GM23338 (cell line): Measurements from ENCODE around the gene CTNS. TPM values are rescaled to one million over a fixed set of nuclear protein-coding genes. Genes with fewer than 3 reads are reported as not detected.

Source experiments
- ATAC-seq: fragments of 200-7000 bp; cut with Tn5 transposase; 3 replicates; pipeline ENCODE4 v1.9.1; 2020
- DNase-seq: peaks from one replicate; pipeline ENCODE4 v3.0.0-alpha.2; 2015; ENCODE audit warnings: low spot score
- H2AFZ ChIP-seq: fragments of 200-600 bp; sonication (generic); 2 replicates; pipeline ENCODE4 v1.8.0; 2016; ENCODE audit warnings: antibody characterized with exemption, mild to moderate bottlenecking, moderate library complexity
- H3F3A ChIP-seq: fragments of 200-600 bp; sonication (generic); replicated peaks from 2 replicates; pipeline ENCODE4 v1.8.0; 2017; ENCODE audit warnings: antibody characterized with exemption, mixed run types, low read depth
- H3K27ac ChIP-seq: fragments of 200-600 bp; sonication (generic); 2 replicates; pipeline ENCODE4 v1.6.1; 2016; ENCODE audit warnings: low read depth
- H3K27me3 ChIP-seq: fragments of 200-600 bp; sonication (generic); 2 replicates; pipeline ENCODE4 v1.8.0; 2016; ENCODE audit warnings: mild to moderate bottlenecking, mixed run types, moderate library complexity; ENCODE audit not compliant: insufficient read depth
- H3K36me3 ChIP-seq: fragments of 200-600 bp; sonication (generic); 2 replicates; pipeline ENCODE4 v1.8.0; 2016; ENCODE audit warnings: mild to moderate bottlenecking; ENCODE audit not compliant: insufficient read depth
- H3K4me1 ChIP-seq: fragments of 200-600 bp; sonication (generic); 2 replicates; pipeline ENCODE4 v1.8.0; 2016; ENCODE audit warnings: mild to moderate bottlenecking, moderate library complexity; ENCODE audit not compliant: insufficient read depth
- H3K4me2 ChIP-seq: fragments of 200-600 bp; sonication (generic); 2 replicates; pipeline ENCODE4 v1.7.1; 2017; ENCODE audit warnings: mixed run types
- H3K4me3 ChIP-seq: fragments of 200-600 bp; sonication (generic); 2 replicates; pipeline ENCODE4 v1.6.1; 2016; ENCODE audit warnings: mixed run types
- H3K79me2 ChIP-seq: fragments of 200-600 bp; sonication (generic); replicated peaks from 2 replicates; pipeline ENCODE4 v1.8.0; 2017; ENCODE audit warnings: mild to moderate bottlenecking; ENCODE audit not compliant: insufficient read depth
- H3K9me2 ChIP-seq: fragments of 200-600 bp; sonication (generic); 2 replicates; pipeline ENCODE4 v1.8.0; 2017; ENCODE audit not compliant: insufficient read depth
- H4K20me1 ChIP-seq: fragments of 200-600 bp; sonication (generic); replicated peaks from 2 replicates; pipeline ENCODE4 v1.8.0; 2017; ENCODE audit warnings: mild to moderate bottlenecking; ENCODE audit not compliant: insufficient read depth
- H3K27ac Mint-ChIP-seq: 2 replicates; pipeline ENCODE4 v1.8.0; 2020; ENCODE audit warnings: inconsistent platforms, mild to moderate bottlenecking, moderate library complexity, mixed read lengths
- H3K27me3 Mint-ChIP-seq: 3 replicates; pipeline ENCODE4 v1.8.0; 2022; ENCODE audit warnings: low read depth, mild to moderate bottlenecking, moderate library complexity, mixed read lengths, inconsistent platforms; ENCODE audit not compliant: insufficient read depth, poor library complexity
- H3K36me3 Mint-ChIP-seq: 3 replicates; pipeline ENCODE4 v1.8.0; 2021; ENCODE audit warnings: low read depth, mild to moderate bottlenecking, inconsistent platforms, moderate library complexity, mixed read lengths
- H3K4me1 Mint-ChIP-seq: 3 replicates; pipeline ENCODE4 v1.8.0; 2020; ENCODE audit warnings: mild to moderate bottlenecking, inconsistent platforms, mixed read lengths
- H3K4me3 Mint-ChIP-seq: 3 replicates; pipeline ENCODE4 v1.8.0; 2021; ENCODE audit warnings: moderate library complexity, mild to moderate bottlenecking, inconsistent platforms, mixed read lengths
- H3K9me3 Mint-ChIP-seq: 3 replicates; pipeline ENCODE4 v1.8.0; 2020; ENCODE audit warnings: moderate library complexity, mild to moderate bottlenecking, inconsistent platforms, mixed read lengths
- CREB1 ChIP-seq: fragments of 250-450 bp; sonication (Bioruptor Pico); IDR thresholded peaks from 2 replicates; pipeline ENCODE4 v1.5.0; 2020; ENCODE audit warnings: low read depth, mild to moderate bottlenecking, moderate library complexity
- CTCF ChIP-seq, 2 experiments: fragments of 200-600 bp in 1 of 2; sonication (generic) in 1 of 2; conservative IDR thresholded peaks; 2 replicates each; pipeline versions ENCODE4 v1.5.1 to v1.6.1; 2016 to 2017; ENCODE audit warnings: antibody characterized with exemption in 2 of 2, low read depth in 2 of 2, mild to moderate bottlenecking in 2 of 2, moderate library complexity in 1 of 2
- EZH2 ChIP-seq: fragments of 200-600 bp; sonication (generic); IDR thresholded peaks from one replicate; pipeline ENCODE4 v1.8.0; 2017; ENCODE audit warnings: antibody characterized with exemption, mild to moderate bottlenecking, low read depth; ENCODE audit not compliant: unreplicated experiment
- EZH2phosphoT487 ChIP-seq: fragments of 200-600 bp; sonication (generic); IDR thresholded peaks from one replicate; pipeline ENCODE4 v1.8.1; 2018; ENCODE audit warnings: antibody characterized with exemption; ENCODE audit not compliant: unreplicated experiment
- JUNB ChIP-seq: IDR thresholded peaks from one replicate; pipeline ENCODE4 v1.6.1; 2016; ENCODE audit warnings: antibody characterized with exemption; ENCODE audit not compliant: unreplicated experiment
- NANOG ChIP-seq: IDR thresholded peaks from 2 replicates; pipeline ENCODE4 v1.6.1; 2016; ENCODE audit warnings: antibody characterized with exemption, borderline replicate concordance
- POLR2AphosphoS5 ChIP-seq: IDR thresholded peaks from 2 replicates; pipeline ENCODE4 v1.6.1; 2016; ENCODE audit warnings: antibody characterized with exemption, low read depth
- REST ChIP-seq: IDR thresholded peaks from one replicate; pipeline ENCODE4 v1.6.1; 2018; ENCODE audit warnings: antibody characterized with exemption; ENCODE audit not compliant: unreplicated experiment
- STAT1 ChIP-seq: IDR thresholded peaks from one replicate; pipeline ENCODE4 v1.6.1; 2016; ENCODE audit warnings: antibody characterized with exemption; ENCODE audit not compliant: unreplicated experiment
- ZNF114 ChIP-seq: fragments of 250-450 bp; sonication (Bioruptor Pico); IDR thresholded peaks from 2 replicates; pipeline ENCODE4 v1.5.0; 2020; ENCODE audit warnings: mild to moderate bottlenecking, moderate library complexity
- ZNF462 ChIP-seq: fragments of 250-450 bp; sonication (Bioruptor Pico); IDR thresholded peaks from 2 replicates; pipeline ENCODE4 v1.5.0; 2020; ENCODE audit warnings: mild to moderate bottlenecking, moderate library complexity
- polyA plus RNA-seq: library from polyadenylated mRNA; unstranded; fragments of >200 nt; fragmentation: Nextera tagmentation; extraction: Ambion mirVana; gene quantifications from 2 replicates; pipeline ENCODE4 v1.2.1, GENCODE V29; 2016
- total RNA-seq: library from RNA; depleted of rRNA; stranded (reverse); fragments of >200 nt; shearing (Covaris generic); gene quantifications from 2 replicates; pipeline ENCODE4 v1.2.3, GENCODE V29; 2014
- TF ChIP-seq, protein P1 (sequence below): IDR thresholded peaks from 2 replicates; pipeline ENCODE4 v1.6.1; 2016; ENCODE audit warnings: antibody characterized with exemption

Gene CTNS
- total and polyA plus RNA-seq, 2 experiments from 2014 or later, result 5.9 to 21.8 TPM

DNA sequence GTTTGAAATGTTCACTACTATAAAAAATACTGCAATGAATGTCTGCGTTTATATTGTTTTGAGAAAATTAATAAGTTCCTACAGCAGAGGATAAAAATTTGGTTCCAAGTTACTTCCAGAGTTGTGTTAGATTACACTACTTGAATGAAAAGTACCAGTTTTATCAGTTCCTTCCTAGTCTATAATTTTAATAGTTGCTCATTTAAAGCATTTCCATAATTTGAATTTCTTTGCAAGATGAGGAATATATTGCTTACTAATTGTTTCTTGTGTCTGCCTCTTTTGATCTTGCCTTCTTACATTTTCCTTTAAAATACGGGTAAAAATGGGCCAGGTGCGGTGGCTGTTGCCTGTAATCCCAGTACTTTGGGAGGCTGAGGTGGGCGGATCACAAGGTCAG is 36.0 kb downstream of the CTNS start (continued):
- TF ChIP-seq EZH2phosphoT487 (no peak), ZNF114 (CRISPR knock-in tag) (no peak), POLR2AphosphoS5 (no peak), ZNF462 (CRISPR knock-in tag) (no peak), CREB1 (no peak), STAT1 (no peak), NANOG (no peak), EZH2 (no peak)

DNA sequence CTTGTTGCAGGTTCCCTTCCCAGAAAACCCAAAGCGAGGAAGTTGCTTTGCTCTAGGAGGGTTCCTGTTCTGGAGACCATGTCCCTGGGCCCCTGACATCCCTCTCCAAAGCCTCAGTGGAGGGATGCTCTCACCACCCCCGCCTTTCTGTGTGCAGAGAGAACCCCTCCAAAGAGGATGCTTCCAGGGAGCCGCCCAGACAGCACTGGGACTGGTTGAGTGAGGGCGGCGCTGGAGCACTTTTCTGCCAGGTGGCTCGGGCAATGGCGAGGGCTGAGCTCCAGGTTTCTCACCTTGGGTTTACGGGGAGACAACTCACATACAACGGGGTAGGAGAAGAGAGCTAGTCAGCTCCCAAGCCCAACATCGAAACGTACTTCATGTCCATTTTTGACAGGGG is 39.3 kb downstream of the CTNS start:
- H3K4me3 Mint-ChIP-seq, result no peak overlapping the region
- Histone ChIP-seq H2AFZ (no peak overlapping the region), H3K4me3 (no peak overlapping the region), H3K27ac (no peak overlapping the region), H3K9me2 (no peaks in the 10 kb centered on the region), H3K4me1 (no peaks in the 10 kb centered on the region), H3K36me3 (no peaks in the 10 kb centered on the region), H3K4me2 (no peak overlapping the region), H4K20me1 (no peaks in the 10 kb centered on the region), H3F3A (0 out of 2 replicates have a peak, but pooled peaks cover 6% of the 10 kb centered on the region), H3K27me3 (no peaks in the 10 kb centered on the region), H3K79me2 (peaks cover under 1% of the 10 kb centered on the region; the same call in 1 of the 2 replicates)
- peaks cover 2% of the 10 kb centered on the region for H3K27me3 Mint-ChIP-seq
- ATAC-seq, result no peak
- no peaks in the 10 kb centered on the region for H3K9me3 Mint-ChIP-seq
- DNase-seq, result no peak
- H3K27ac Mint-ChIP-seq, result no peak overlapping the region
- peaks cover 13% of the 10 kb centered on the region for H3K4me1 Mint-ChIP-seq
- H3K36me3 Mint-ChIP-seq, result 0 out of 3 replicates have a peak, but pooled peaks cover 4% of the 10 kb centered on the region
- TF ChIP-seq REST (no peak), JUNB (no peak), STAT1 (no peak), POLR2AphosphoS5 (no peak), CTCF (conservative IDR thresholded peaks at IDR 0.05; ENCODE audit: low read depth in 2 of 2) (no peak)
- TF ChIP-seq, protein P1, sequence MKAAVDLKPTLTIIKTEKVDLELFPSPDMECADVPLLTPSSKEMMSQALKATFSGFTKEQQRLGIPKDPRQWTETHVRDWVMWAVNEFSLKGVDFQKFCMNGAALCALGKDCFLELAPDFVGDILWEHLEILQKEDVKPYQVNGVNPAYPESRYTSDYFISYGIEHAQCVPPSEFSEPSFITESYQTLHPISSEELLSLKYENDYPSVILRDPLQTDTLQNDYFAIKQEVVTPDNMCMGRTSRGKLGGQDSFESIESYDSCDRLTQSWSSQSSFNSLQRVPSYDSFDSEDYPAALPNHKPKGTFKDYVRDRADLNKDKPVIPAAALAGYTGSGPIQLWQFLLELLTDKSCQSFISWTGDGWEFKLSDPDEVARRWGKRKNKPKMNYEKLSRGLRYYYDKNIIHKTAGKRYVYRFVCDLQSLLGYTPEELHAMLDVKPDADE, result no peak
